ENCODE measurements around the gene GSC2. TPM values are rescaled to one million over a fixed set of nuclear protein-coding genes. Genes with fewer than 3 reads are reported as not detected.

GSC2 gene
- total RNA-seq, 2 donors from 2014 or later, result 11.9 TPM; not detected in 1

DNA sequence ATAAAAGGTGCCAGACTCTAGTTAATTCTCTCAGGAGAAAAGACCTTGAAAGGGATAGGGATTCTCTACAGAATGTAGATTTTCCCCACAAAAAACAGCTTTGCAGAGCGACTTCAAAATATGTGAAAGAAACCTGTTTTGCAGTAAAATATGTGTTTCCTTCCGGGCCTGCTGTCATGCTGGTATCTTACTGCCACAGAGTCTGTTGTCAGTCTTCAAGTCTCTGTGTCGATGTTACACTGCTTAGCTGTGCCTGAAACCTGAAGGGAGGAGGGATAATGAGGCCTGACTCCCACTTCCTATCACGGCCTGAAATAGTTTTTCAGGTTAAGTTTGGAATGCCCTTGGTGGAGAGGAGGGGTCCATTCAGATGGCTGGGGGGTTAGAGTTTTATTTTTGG, 26.2 kb downstream of the GSC2 start:
- 91% methylated on average over 4 of the region's 4 CpGs for WGBS
- H3K27me3 ChIP-seq (replicated peaks; ENCODE audit: insufficient read depth), result no peaks in the 10 kb centered on the region
- no peak overlapping the region for H3K4me3 ChIP-seq
- intact Hi-C loops (cut with DNase I), result no loop called here
- peaks cover 10% of the 10 kb centered on the region for H3K4me1 ChIP-seq (replicated peaks)
- no peak overlapping the region for H3K27ac ChIP-seq
- TF ChIP-seq POLR2A (IDR thresholded peaks at IDR 0.05), result no peak
- TF ChIP-seq, protein P1, sequence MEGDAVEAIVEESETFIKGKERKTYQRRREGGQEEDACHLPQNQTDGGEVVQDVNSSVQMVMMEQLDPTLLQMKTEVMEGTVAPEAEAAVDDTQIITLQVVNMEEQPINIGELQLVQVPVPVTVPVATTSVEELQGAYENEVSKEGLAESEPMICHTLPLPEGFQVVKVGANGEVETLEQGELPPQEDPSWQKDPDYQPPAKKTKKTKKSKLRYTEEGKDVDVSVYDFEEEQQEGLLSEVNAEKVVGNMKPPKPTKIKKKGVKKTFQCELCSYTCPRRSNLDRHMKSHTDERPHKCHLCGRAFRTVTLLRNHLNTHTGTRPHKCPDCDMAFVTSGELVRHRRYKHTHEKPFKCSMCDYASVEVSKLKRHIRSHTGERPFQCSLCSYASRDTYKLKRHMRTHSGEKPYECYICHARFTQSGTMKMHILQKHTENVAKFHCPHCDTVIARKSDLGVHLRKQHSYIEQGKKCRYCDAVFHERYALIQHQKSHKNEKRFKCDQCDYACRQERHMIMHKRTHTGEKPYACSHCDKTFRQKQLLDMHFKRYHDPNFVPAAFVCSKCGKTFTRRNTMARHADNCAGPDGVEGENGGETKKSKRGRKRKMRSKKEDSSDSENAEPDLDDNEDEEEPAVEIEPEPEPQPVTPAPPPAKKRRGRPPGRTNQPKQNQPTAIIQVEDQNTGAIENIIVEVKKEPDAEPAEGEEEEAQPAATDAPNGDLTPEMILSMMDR (IDR thresholded peaks at IDR 0.05), result no peak
- TF ChIP-seq POLR2AphosphoS5 (IDR thresholded peaks at IDR 0.05), result no peak
- no peaks in the 10 kb centered on the region for H3K36me3 ChIP-seq
- DNase-seq (ENCODE audit: low spot score), result no peak
- H3K9me3 ChIP-seq, result no peaks in the 10 kb centered on the region

DNA sequence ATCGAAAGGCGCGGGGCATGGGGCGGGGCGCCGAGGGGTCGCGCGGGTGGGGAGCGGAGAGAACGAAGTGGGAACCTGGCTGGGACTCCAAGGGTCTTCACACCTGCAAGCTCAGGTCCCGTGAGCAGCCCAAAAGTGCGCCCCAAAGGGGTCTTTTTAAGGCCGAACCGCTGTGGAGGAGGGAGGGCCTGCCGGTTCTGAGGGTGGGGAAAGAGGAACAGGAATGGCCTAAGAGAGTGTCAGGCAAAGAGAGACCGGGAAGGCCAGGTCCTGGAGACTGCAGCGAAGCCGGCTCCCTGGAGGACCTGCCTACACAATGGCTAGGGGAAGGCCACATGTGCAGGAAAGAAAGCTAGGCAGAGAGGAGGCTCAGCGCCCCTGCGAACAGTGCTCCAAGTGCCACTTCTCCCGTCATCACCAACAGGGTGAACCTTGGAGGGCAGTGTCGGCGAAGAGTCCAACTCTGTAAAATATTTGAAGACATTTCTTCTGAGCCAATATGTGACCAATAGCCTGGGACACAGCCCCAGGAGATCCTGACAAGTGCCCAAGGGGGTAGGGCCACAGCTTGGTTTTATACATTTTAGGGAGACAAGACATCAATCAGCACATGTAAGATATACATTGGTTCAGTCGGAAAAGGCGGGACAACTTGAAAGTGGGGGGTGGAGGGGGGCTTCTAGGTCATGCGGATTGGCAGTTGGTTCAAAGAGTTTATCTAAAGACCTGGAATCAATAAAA, 27.2 kb downstream of the GSC2 start:
- Histone ChIP-seq H3K4me3 (peak overlapping the region; percentile 93 to 94), H3K27me3 (replicated peaks; ENCODE audit: insufficient read depth) (no peaks in the 10 kb centered on the region), H3K4me1 (replicated peaks) (peaks cover 11% of the 10 kb centered on the region), H3K36me3 (no peaks in the 10 kb centered on the region), H3K9me3 (no peaks in the 10 kb centered on the region), H3K27ac (peak overlapping the region; percentile 57 to 94)
- peak; percentile 19 for DNase-seq (ENCODE audit: low spot score)
- TF ChIP-seq POLR2AphosphoS5 (IDR thresholded peaks at IDR 0.05) (no peak), POLR2A (IDR thresholded peaks at IDR 0.05) (no peak)
- TF ChIP-seq, protein P1 (IDR thresholded peaks at IDR 0.05), result no peak
- WGBS, result 19% methylated on average over 27 of the region's 27 CpGs
- intact Hi-C loops (cut with DNase I), result no loop called here

DNA sequence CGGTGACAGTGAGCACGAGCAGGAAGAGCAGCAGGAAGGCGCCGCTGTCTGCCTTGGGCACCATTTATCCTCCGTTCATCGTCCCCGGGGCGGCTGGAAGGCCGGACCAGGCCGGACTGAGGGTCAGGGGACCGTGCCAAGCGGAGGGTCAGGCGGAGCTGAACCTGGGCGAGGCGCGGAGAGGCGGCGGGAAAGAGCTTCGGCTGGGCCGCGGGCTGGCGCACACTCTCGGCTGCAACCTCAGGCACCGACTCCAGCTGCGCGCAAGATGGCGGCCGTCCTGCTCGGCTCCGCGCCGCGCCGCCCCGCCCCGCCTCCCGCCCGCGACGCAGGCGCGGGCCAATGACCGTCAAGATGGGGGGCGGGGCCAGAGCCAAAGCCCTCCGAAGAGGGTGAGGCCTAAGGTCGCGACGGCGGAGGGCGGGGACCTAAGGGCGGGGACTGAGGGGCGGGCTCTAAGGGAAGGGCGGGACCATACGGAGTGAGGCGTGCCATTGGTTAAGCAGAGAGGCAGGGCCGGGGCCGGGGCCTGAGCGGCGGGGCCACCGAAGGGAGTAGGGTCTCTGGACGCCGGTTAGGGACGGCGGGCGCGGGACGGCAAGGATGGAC, 27.8 kb downstream of the GSC2 start, which contains the start of gene DGCR2:
Gene DGCR2, minus strand, starts transcription at position 270 of the 609 bp plus-strand sequence. Its CDS starts 206 bp downstream, at position 64.
- Histone ChIP-seq H3K36me3 (no peaks in the 10 kb centered on the region), H3K4me3 (peak within 1 kb of the TSS; percentile 93 to 94), H3K9me3 (no peaks in the 10 kb centered on the region), H3K4me1 (replicated peaks) (peaks cover 11% of the 10 kb centered on the region), H3K27ac (peak within 1 kb of the TSS; percentile 94 to 97), H3K27me3 (replicated peaks; ENCODE audit: insufficient read depth) (no peaks in the 10 kb centered on the region)
- WGBS, result under 1% methylated on average over 22 of the region's 67 CpGs
- peak; percentile 95 for DNase-seq (ENCODE audit: low spot score)
- TF ChIP-seq POLR2AphosphoS5 (IDR thresholded peaks at IDR 0.05), result peak; percentile 43
- TF ChIP-seq, protein P1 (IDR thresholded peaks at IDR 0.05), result no peak
- peak; percentile 92 for TF ChIP-seq POLR2A (IDR thresholded peaks at IDR 0.05)
- intact Hi-C loops (cut with DNase I), result no loop called here

DNA sequence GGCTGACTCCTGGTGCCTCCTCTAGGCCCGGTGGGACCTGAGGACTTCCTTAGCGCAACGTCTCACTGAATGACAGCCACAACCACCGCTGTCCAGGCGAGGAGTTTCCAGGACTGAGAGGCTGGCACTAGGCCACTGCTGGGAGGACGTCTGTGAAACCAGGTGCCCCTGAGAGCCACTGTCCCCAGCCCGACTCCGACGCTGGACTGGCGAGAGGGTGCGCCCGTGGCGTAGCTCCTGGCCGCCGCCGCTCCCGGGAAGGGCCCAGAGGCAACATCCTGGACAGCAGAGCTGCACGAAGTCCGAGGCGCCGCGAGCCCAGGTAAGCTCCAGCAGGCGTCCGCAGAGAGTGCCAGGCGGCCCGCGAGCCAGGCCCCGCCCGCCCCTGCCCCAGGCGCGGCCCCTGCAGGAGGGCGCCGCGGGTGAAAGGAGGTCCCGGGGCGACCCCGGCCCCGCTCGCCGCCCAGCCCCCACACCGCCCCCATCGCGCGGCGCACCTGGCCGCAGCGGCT, 28.4 kb downstream of the GSC2 start:
- Histone ChIP-seq H3K27ac (peak overlapping the region; percentile 94 to 97), H3K9me3 (no peaks in the 10 kb centered on the region), H3K27me3 (replicated peaks; ENCODE audit: insufficient read depth) (no peaks in the 10 kb centered on the region), H3K4me1 (replicated peaks) (peaks cover 11% of the 10 kb centered on the region), H3K36me3 (no peaks in the 10 kb centered on the region), H3K4me3 (peak overlapping the region; percentile 93 to 94)
- no peak for TF ChIP-seq POLR2AphosphoS5 (IDR thresholded peaks at IDR 0.05)
- peak; percentile 8 for TF ChIP-seq POLR2A (IDR thresholded peaks at IDR 0.05)
- TF ChIP-seq, protein P1 (IDR thresholded peaks at IDR 0.05), result no peak
- WGBS, result 0% methylated on average over 12 of the region's 47 CpGs
- DNase-seq (ENCODE audit: low spot score), result peak; percentile 50
- intact Hi-C loops (cut with DNase I), result no loop called here

Data from prostate gland (tissue), 2 donors.